Smooth muscle cell (in vitro differentiated cells): ENCODE data around the gene FMO3. TPM values are rescaled to one million over a fixed set of nuclear protein-coding genes. Genes with fewer than 3 reads are reported as not detected.

Experiments
- DNase-seq: peaks from one replicate; lab custom pipeline; 2025; ENCODE audit not compliant: unreplicated experiment; lab: John Stamatoyannopoulos, UW
- H2AFZ ChIP-seq: fragments of 200-600 bp; sonication (generic); 2 replicates; pipeline ENCODE4 v1.6.0; 2016; ENCODE audit warnings: antibody characterized with exemption, low read depth, mild to moderate bottlenecking
- H3F3A ChIP-seq: fragments of 200-600 bp; sonication (generic); 2 replicates; pipeline ENCODE4 v1.6.0; 2017; ENCODE audit warnings: antibody characterized with exemption, low read depth
- H3K27ac ChIP-seq: fragments of 200-600 bp; sonication (generic); 2 replicates; pipeline ENCODE4 v1.5.1; 2016; ENCODE audit warnings: low read depth, mild to moderate bottlenecking
- H3K27me3 ChIP-seq: fragments of 200-600 bp; sonication (generic); 2 replicates; pipeline ENCODE4 v1.6.1; 2016; ENCODE audit warnings: low read depth, mild to moderate bottlenecking
- H3K36me3 ChIP-seq: fragments of 200-600 bp; sonication (generic); 2 replicates; pipeline ENCODE4 v1.5.1; 2016; ENCODE audit warnings: low read depth
- H3K4me1 ChIP-seq: fragments of 200-600 bp; sonication (generic); 2 replicates; pipeline ENCODE4 v1.5.1; 2016; ENCODE audit warnings: low read depth
- H3K4me2 ChIP-seq: fragments of 200-600 bp; sonication (generic); 2 replicates; pipeline ENCODE4 v1.6.0; 2016; ENCODE audit warnings: mild to moderate bottlenecking
- H3K4me3 ChIP-seq: fragments of 200-600 bp; sonication (generic); 2 replicates; pipeline ENCODE4 v1.5.1; 2016; ENCODE audit warnings: mild to moderate bottlenecking
- H3K79me2 ChIP-seq: fragments of 200-600 bp; sonication (generic); 2 replicates; pipeline ENCODE4 v1.6.0; 2016; ENCODE audit warnings: low read depth, mild to moderate bottlenecking
- H3K9ac ChIP-seq: fragments of 200-600 bp; sonication (generic); 2 replicates; pipeline ENCODE4 v1.6.0; 2016; ENCODE audit warnings: low read depth
- H3K9me3 ChIP-seq: fragments of 200-600 bp; sonication (generic); replicated peaks from 2 replicates; pipeline ENCODE4 v1.5.1; 2016; ENCODE audit warnings: low read depth
- H4K20me1 ChIP-seq: fragments of 200-600 bp; sonication (generic); 2 replicates; pipeline ENCODE4 v1.6.0; 2016; ENCODE audit warnings: low read depth
- WGBS: methylation state at CpG from one replicate; pipeline ENCODE4 v1.1.7; 2016; ENCODE audit warnings: low lambda C conversion rate; 5-methylcytosine and 5-hydroxymethylcytosine counted together
- polyA plus RNA-seq: library from polyadenylated mRNA; unstranded; fragments of >200 nt; fragmentation: Nextera tagmentation; extraction: Ambion mirVana; gene quantifications from 2 replicates; pipeline ENCODE4 v1.2.1, GENCODE V29; 2016
- total RNA-seq: library from RNA; depleted of rRNA; stranded (reverse); fragments of >200 nt; gene quantifications from 2 replicates; pipeline ENCODE4 v1.2.3, GENCODE V29; 2014
- TF ChIP-seq, protein P1 (sequence below): fragments of 200-600 bp; sonication (generic); IDR thresholded peaks from 2 replicates; pipeline ENCODE4 v1.5.1; 2017; ENCODE audit warnings: borderline replicate concordance, mild to moderate bottlenecking, antibody characterized with exemption; ENCODE audit not compliant: insufficient read depth, poor library complexity, severe bottlenecking

Gene FMO3
- total and polyA plus RNA-seq, 2 experiments from 2014 or later: not detected

DNA sequence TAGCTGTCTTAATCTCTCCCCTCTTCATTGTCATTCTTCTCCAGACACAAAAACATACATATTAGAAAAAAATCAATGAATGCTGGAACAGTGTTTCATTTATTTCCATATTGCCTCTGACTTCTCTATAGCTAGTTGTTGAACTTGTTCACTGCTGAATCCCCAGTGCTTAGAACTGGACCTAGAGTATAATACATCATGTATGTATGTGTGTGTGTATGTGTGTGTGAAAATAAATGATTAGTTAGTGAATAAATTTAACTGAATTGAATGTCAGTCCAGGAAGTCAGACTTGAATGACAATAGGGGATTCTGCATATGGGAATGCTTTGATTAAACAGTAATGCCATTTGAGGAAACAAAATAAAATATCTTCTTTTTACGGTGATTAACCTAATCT is 36.4 kb downstream of the FMO3 start:
- H3F3A ChIP-seq: no peaks in the 10 kb centered on the region
- WGBS: 96% methylated on average over 1 of the region's 1 CpG
- TF ChIP-seq, protein P1, sequence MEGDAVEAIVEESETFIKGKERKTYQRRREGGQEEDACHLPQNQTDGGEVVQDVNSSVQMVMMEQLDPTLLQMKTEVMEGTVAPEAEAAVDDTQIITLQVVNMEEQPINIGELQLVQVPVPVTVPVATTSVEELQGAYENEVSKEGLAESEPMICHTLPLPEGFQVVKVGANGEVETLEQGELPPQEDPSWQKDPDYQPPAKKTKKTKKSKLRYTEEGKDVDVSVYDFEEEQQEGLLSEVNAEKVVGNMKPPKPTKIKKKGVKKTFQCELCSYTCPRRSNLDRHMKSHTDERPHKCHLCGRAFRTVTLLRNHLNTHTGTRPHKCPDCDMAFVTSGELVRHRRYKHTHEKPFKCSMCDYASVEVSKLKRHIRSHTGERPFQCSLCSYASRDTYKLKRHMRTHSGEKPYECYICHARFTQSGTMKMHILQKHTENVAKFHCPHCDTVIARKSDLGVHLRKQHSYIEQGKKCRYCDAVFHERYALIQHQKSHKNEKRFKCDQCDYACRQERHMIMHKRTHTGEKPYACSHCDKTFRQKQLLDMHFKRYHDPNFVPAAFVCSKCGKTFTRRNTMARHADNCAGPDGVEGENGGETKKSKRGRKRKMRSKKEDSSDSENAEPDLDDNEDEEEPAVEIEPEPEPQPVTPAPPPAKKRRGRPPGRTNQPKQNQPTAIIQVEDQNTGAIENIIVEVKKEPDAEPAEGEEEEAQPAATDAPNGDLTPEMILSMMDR: no peak
- no peaks in the 10 kb centered on the region for H3K36me3 ChIP-seq
- no peak overlapping the region for H3K4me3 ChIP-seq
- H3K79me2 ChIP-seq: no peaks in the 10 kb centered on the region
- H4K20me1 ChIP-seq: no peaks in the 10 kb centered on the region
- no peak overlapping the region for H3K9ac ChIP-seq
- H3K4me1 ChIP-seq: no peaks in the 10 kb centered on the region
- H3K27me3 ChIP-seq: no peaks in the 10 kb centered on the region
- no peak for DNase-seq
- no peak overlapping the region for H2AFZ ChIP-seq
- no peak overlapping the region for H3K27ac ChIP-seq
- H3K9me3 ChIP-seq: no peaks in the 10 kb centered on the region
- no peak overlapping the region for H3K4me2 ChIP-seq

DNA sequence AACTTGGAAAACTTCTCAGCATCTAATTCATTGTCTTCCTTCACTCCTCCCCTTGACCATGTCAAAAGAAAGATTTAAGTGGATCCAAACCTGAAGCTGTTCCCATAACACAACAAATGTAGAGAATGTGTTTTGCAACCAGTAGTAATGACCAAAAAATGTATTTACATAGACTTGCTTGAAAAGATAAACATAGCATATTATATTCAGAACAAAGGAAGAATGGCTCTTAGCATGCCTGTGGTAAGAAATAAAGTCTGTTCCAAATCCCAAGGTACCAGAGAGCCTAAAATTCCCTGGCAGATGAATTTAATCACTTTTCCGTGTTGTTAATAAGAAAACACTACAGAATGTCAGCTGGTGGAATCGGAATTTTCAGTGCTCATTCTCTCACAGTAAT is 36.8 kb downstream of the FMO3 start:
- Histone ChIP-seq H3K9ac (no peak overlapping the region), H2AFZ (no peak overlapping the region), H4K20me1 (no peaks in the 10 kb centered on the region), H3K4me1 (no peaks in the 10 kb centered on the region), H3K4me2 (no peak overlapping the region), H3K4me3 (no peak overlapping the region), H3K36me3 (no peaks in the 10 kb centered on the region), H3F3A (no peaks in the 10 kb centered on the region), H3K27ac (no peak overlapping the region), H3K9me3 (no peaks in the 10 kb centered on the region), H3K27me3 (no peaks in the 10 kb centered on the region), H3K79me2 (no peaks in the 10 kb centered on the region)
- 86% methylated on average over 2 of the region's 2 CpGs for WGBS
- TF ChIP-seq, protein P1: no peak
- DNase-seq: no peak

- Histone ChIP-seq H3K9ac (no peak overlapping the region), H3K27me3 (no peaks in the 10 kb centered on the region), H3K4me2 (no peak overlapping the region), H3F3A (no peaks in the 10 kb centered on the region), H3K27ac (no peak overlapping the region), H4K20me1 (no peaks in the 10 kb centered on the region), H3K4me1 (no peaks in the 10 kb centered on the region), H3K79me2 (no peaks in the 10 kb centered on the region), H3K4me3 (no peak overlapping the region), H2AFZ (no peak overlapping the region), H3K9me3 (no peaks in the 10 kb centered on the region), H3K36me3 (no peaks in the 10 kb centered on the region)
- TF ChIP-seq, protein P1: no peak
- no peak for DNase-seq
Measured at GRCh38 chr1:171128463-171128862, 37.8 kb downstream of the FMO3 start.

GRCh38 chr1:171134204-171134923 is 43.7 kb downstream of the FMO3 start:
- TF ChIP-seq, protein P1: no peak
- no peak overlapping the region for H3K9ac ChIP-seq
- no peaks in the 10 kb centered on the region for H4K20me1 ChIP-seq
- no peak overlapping the region for H3K27ac ChIP-seq
- H3K4me1 ChIP-seq: no peaks in the 10 kb centered on the region
- 79% methylated on average over 3 of the region's 3 CpGs for WGBS
- H3K36me3 ChIP-seq: no peaks in the 10 kb centered on the region
- no peak overlapping the region for H3K4me3 ChIP-seq
- no peak overlapping the region for H3K4me2 ChIP-seq
- H3K79me2 ChIP-seq: no peaks in the 10 kb centered on the region
- H3K9me3 ChIP-seq: no peaks in the 10 kb centered on the region
- no peak for DNase-seq
- no peaks in the 10 kb centered on the region for H3K27me3 ChIP-seq
- H2AFZ ChIP-seq: no peak overlapping the region
- H3F3A ChIP-seq: no peaks in the 10 kb centered on the region
